IMR-90 (cell line): ENCODE measurements around the gene CCDC146. TPM values are rescaled to one million over a fixed set of nuclear protein-coding genes. Genes with fewer than 3 reads are reported as not detected.
A peak's percentile ranks its signal among the peaks of the same experiment; 100 is the strongest.

Experiments used
- ATAC-seq: fragments of 200-7000 bp; cut with Tn5 transposase; 2 replicates; pipeline ENCODE4 v1.9.1; 2020; ENCODE audit warnings: low read depth, mild to moderate bottlenecking, moderate library complexity
- BruUV-seq: library from RNA; stranded (reverse); fragments of 400-500 nt; replicated peaks from 2 replicates; lab custom pipeline; 2021; lab: Mats Ljungman, UMichigan
- CTCF ChIA-PET: fragments of 300-600 bp; formaldehyde crosslinking; extraction: SDS; loops from one replicate; lab custom pipeline; 2021; ENCODE audit warnings: antibody characterized with exemption; lab: Yijun Ruan, JAX
- POLR2A ChIA-PET: fragments of 300-600 bp; sonication (Branson Sonifier 250); formaldehyde crosslinking; loops from one replicate; lab custom pipeline; 2022; ENCODE audit warnings: antibody characterized with exemption; ENCODE audit not compliant: unreplicated experiment; lab: Charles Lee
- DNase-seq: peaks from one replicate; pipeline ENCODE4 v3.0.0; 2013
- H2AFZ ChIP-seq: replicated peaks from 2 replicates; pipeline ENCODE3; 2013; ENCODE audit warnings: low read length, mild to moderate bottlenecking; ENCODE audit not compliant: poor library complexity
- H2AK5ac ChIP-seq: 2 replicates; pipeline ENCODE4 v1.6.1; 2013; ENCODE audit warnings: low read depth, low read length, inconsistent platforms
- H2AK9ac ChIP-seq: replicated peaks from 2 replicates; pipeline ENCODE3; 2013; ENCODE audit warnings: mild to moderate bottlenecking, low read depth, low read length, moderate library complexity; ENCODE audit not compliant: poor library complexity
- H2BK120ac ChIP-seq: 2 replicates; pipeline ENCODE4 v1.6.1; 2013; ENCODE audit warnings: low read depth, low read length, inconsistent platforms
- H2BK15ac ChIP-seq: 3 replicates; pipeline ENCODE4 v1.6.1; 2013; ENCODE audit warnings: low read depth, low read length, inconsistent platforms
- H2BK20ac ChIP-seq: 2 replicates; pipeline ENCODE4 v1.6.1; 2013; ENCODE audit warnings: low read depth, mild to moderate bottlenecking, inconsistent platforms, low read length, moderate library complexity
- H2BK5ac ChIP-seq: 2 replicates; pipeline ENCODE4 v1.6.1; 2013; ENCODE audit warnings: mild to moderate bottlenecking, low read depth, low read length, inconsistent platforms; ENCODE audit not compliant: poor library complexity, severe bottlenecking
- H3K14ac ChIP-seq: replicated peaks from 2 replicates; pipeline ENCODE4 v1.6.1; 2013; ENCODE audit warnings: low read depth, low read length, inconsistent platforms
- H3K18ac ChIP-seq: 2 replicates; pipeline ENCODE4 v1.6.1; 2013; ENCODE audit warnings: low read depth, low read length, control low read depth
- H3K23ac ChIP-seq: 2 replicates; pipeline ENCODE4 v1.6.1; 2013; ENCODE audit warnings: low read depth, low read length, inconsistent platforms
- H3K27ac ChIP-seq: 2 replicates; pipeline ENCODE4 v1.5.1; 2013; ENCODE audit warnings: mild to moderate bottlenecking, control low read depth, low read length; ENCODE audit not compliant: insufficient read depth
- H3K27me3 ChIP-seq: 2 replicates; pipeline ENCODE4 v1.6.1; 2013; ENCODE audit warnings: low read length; ENCODE audit not compliant: control insufficient read depth, insufficient read depth
- H3K36me3 ChIP-seq: 2 replicates; pipeline ENCODE4 v1.6.1; 2013; ENCODE audit warnings: low read length, mixed read lengths; ENCODE audit not compliant: control insufficient read depth, insufficient read depth
- H3K4ac ChIP-seq: 2 replicates; pipeline ENCODE4 v1.6.1; 2013; ENCODE audit warnings: low read depth, low read length, inconsistent platforms
- H3K4me1 ChIP-seq: 2 replicates; pipeline ENCODE4 v1.6.1; 2013; ENCODE audit warnings: low read length, mixed read lengths; ENCODE audit not compliant: control insufficient read depth, insufficient read depth
- H3K4me2 ChIP-seq: 2 replicates; pipeline ENCODE4 v1.6.1; 2013; ENCODE audit warnings: low read depth, mild to moderate bottlenecking, control low read depth, low read length, moderate library complexity
- H3K4me3 ChIP-seq: 2 replicates; pipeline ENCODE4 v1.5.1; 2013; ENCODE audit warnings: low read depth, mild to moderate bottlenecking, control low read depth, low read length, moderate library complexity; ENCODE audit not compliant: insufficient read depth
- H3K56ac ChIP-seq: 2 replicates; pipeline ENCODE4 v1.6.1; 2013; ENCODE audit warnings: low read length, inconsistent platforms; ENCODE audit not compliant: insufficient read depth; ENCODE audit errors: extremely low read depth
- H3K79me1 ChIP-seq, 2 experiments: 2 replicates each; pipeline ENCODE4 v1.6.1; 2013; ENCODE audit warnings: low read length in 2 of 2, inconsistent platforms in 1 of 2, low read depth in 1 of 2
- H3K9ac ChIP-seq: 2 replicates; pipeline ENCODE4 v1.6.1; 2013; ENCODE audit warnings: low read depth, low read length, control low read depth
- H3K9me1 ChIP-seq: 2 replicates; pipeline ENCODE4 v1.6.1; 2013; ENCODE audit warnings: low read length, inconsistent platforms; ENCODE audit not compliant: insufficient read depth
- H3K9me3 ChIP-seq: 2 replicates; pipeline ENCODE4 v1.6.1; 2013; ENCODE audit warnings: low read length; ENCODE audit not compliant: control insufficient read depth, insufficient read depth
- H4K20me1 ChIP-seq: 2 replicates; pipeline ENCODE4 v1.6.1; 2013; ENCODE audit warnings: low read length, inconsistent platforms; ENCODE audit not compliant: insufficient read depth
- H4K5ac ChIP-seq: 2 replicates; pipeline ENCODE4 v1.6.1; 2013; ENCODE audit warnings: mild to moderate bottlenecking, low read depth, low read length, control low read depth
- H4K8ac ChIP-seq, 2 experiments: 2 replicates each; pipeline ENCODE4 v1.6.1; 2013; ENCODE audit warnings: low read depth in 2 of 2, low read length in 2 of 2, control low read depth in 1 of 2, inconsistent platforms in 1 of 2
- H4K91ac ChIP-seq: 2 replicates; pipeline ENCODE4 v1.6.1; 2013; ENCODE audit warnings: low read depth, low read length, inconsistent platforms; ENCODE audit not compliant: insufficient read depth
- CEBPB ChIP-seq: IDR thresholded peaks from 2 replicates; pipeline ENCODE4 v1.6.1; 2012; ENCODE audit warnings: low read depth, low read length, improper control_type of control experiment
- CHD1 ChIP-seq: IDR thresholded peaks from 2 replicates; pipeline ENCODE4 v1.6.1; 2012; ENCODE audit warnings: low read depth, low read length, improper control_type of control experiment
- ELK1 ChIP-seq: fragments of 150-350 bp; IDR thresholded peaks from 2 replicates; pipeline ENCODE4 v1.6.1; 2016; ENCODE audit warnings: low read depth, mild to moderate bottlenecking, low read length, moderate library complexity, borderline replicate concordance
- FOS ChIP-seq: fragments of 150-350 bp; IDR thresholded peaks from 2 replicates; pipeline ENCODE4 v1.6.1; 2016; ENCODE audit warnings: low read depth, low read length
- MAFK ChIP-seq: IDR thresholded peaks from 2 replicates; pipeline ENCODE4 v1.6.1; 2012; ENCODE audit warnings: low read depth, low read length, improper control_type of control experiment
- MAZ ChIP-seq: IDR thresholded peaks from 2 replicates; pipeline ENCODE4 v1.6.1; 2012; ENCODE audit warnings: low read depth, mild to moderate bottlenecking, low read length, improper control_type of control experiment, moderate library complexity, borderline replicate concordance
- MXI1 ChIP-seq: IDR thresholded peaks from 2 replicates; pipeline ENCODE4 v1.6.1; 2012; ENCODE audit warnings: low read depth, mild to moderate bottlenecking, low read length, moderate library complexity, borderline replicate concordance
- NFE2L2 ChIP-seq: fragments of 150-350 bp; IDR thresholded peaks from 2 replicates; pipeline ENCODE4 v1.6.1; 2016; ENCODE audit warnings: low read depth, mild to moderate bottlenecking, low read length
- RAD21 ChIP-seq: IDR thresholded peaks from 2 replicates; pipeline ENCODE4 v1.6.1; 2012; ENCODE audit warnings: low read length, improper control_type of control experiment
- RCOR1 ChIP-seq: IDR thresholded peaks from 2 replicates; pipeline ENCODE4 v1.6.1; 2012; ENCODE audit warnings: mild to moderate bottlenecking, low read length, improper control_type of control experiment; ENCODE audit not compliant: insufficient replicate concordance
- SMC3 ChIP-seq: fragments of 150-350 bp; IDR thresholded peaks from 2 replicates; pipeline ENCODE4 v1.6.1; 2016; ENCODE audit warnings: low read depth, mild to moderate bottlenecking, antibody characterized with exemption, low read length, moderate library complexity
- WGBS, 2 experiments: methylation state at CpG; one replicate each; pipeline versions ENCODE4 v1.1.5 to v1.1.7; 2013; ENCODE audit warnings: missing lambda C conversion rate in 2 of 2; ENCODE audit not compliant: insufficient read length in 1 of 2; ENCODE audit errors: extremely low coverage in 2 of 2; 5-methylcytosine and 5-hydroxymethylcytosine counted together
- dilution Hi-C: fragments of 300-500 bp; cut with HindIII; formaldehyde crosslinking; loops from one replicate; pipeline ENCODE4 v1.14.3; 2018; ENCODE audit warnings: low sequenced_read_pairs; ENCODE audit not compliant: unreplicated experiment
- in situ Hi-C: fragments of 300-500 bp; cut with MboI; formaldehyde crosslinking; loops from 3 replicates; pipeline ENCODE4 v1.14.3; 2019; ENCODE audit warnings: low sequenced_read_pairs, inconsistent platforms, mixed read lengths
- intact Hi-C: fragments of 100-400 bp; cut with micrococcal nuclease; formaldehyde crosslinking; loops from 2 replicates; pipeline ENCODE4 v1.10.0; 2022
- polyA plus RNA-seq, 3 experiments: library from polyadenylated mRNA; depleted of rRNA; stranded (reverse); fragments of >200 nt; gene quantifications; 2 replicates each; pipeline ENCODE4 v1.2.3, GENCODE V29; 2012; ENCODE audit warnings: low replicate concordance in 1 of 3
- total RNA-seq: library from RNA; depleted of rRNA; stranded (reverse); fragments of >200 nt; gene quantifications from 2 replicates; pipeline ENCODE4 v1.2.3, GENCODE V29; 2012
- TF ChIP-seq, protein P1 (sequence below): conservative IDR thresholded peaks from 2 replicates; pipeline ENCODE4 v1.5.1; 2012; ENCODE audit warnings: mild to moderate bottlenecking, low read depth, low read length, improper control_type of control experiment

The CCDC146 gene
- total and polyA plus RNA-seq, 2 of the 4 experiments (the other 2 are of a cell fraction): 0.54 to 1.7 TPM

- peak; percentile 11 for DNase-seq
Observed at GRCh38 chr7:77269360-77270093, 147.1 kb downstream of the CCDC146 start.

More at GRCh38 chr7:77269360-77270093, 147.1 kb downstream of the CCDC146 start:
- no peak overlapping the region for H2AFZ ChIP-seq
- H3K56ac ChIP-seq: no peak overlapping the region
- H2BK20ac ChIP-seq: peak overlapping the region; percentile 6; the same call in 1 of the 2 replicates
- peak; percentile 58 for ATAC-seq
- H3K36me3 ChIP-seq: no peaks in the 10 kb centered on the region
- dilution Hi-C loops (no loop called here), intact Hi-C loops (no loop called here), in situ Hi-C loops (no loop called here)
- H3K4me2 ChIP-seq: 0 out of 2 replicates have a peak overlapping the region, but pooled peaks have one; percentile 2
- H3K4ac ChIP-seq: peak overlapping the region; percentile 72
- no peak overlapping the region; the same call in 1 of the 2 replicates for H3K23ac ChIP-seq
- H3K18ac ChIP-seq: peak overlapping the region; percentile 42; the same call in 1 of the 2 replicates
- H3K27ac ChIP-seq: peak overlapping the region; percentile 59; the same call in 1 of the 2 replicates
- no peaks in the 10 kb centered on the region for H3K27me3 ChIP-seq
- H3K9me1 ChIP-seq: no peaks in the 10 kb centered on the region
- no peaks in the 10 kb centered on the region for H3K79me1 ChIP-seq
- H4K20me1 ChIP-seq: no peaks in the 10 kb centered on the region
- H2BK5ac ChIP-seq: peak overlapping the region; percentile 83
- TF ChIP-seq CEBPB: no peak
- TF ChIP-seq CHD1: no peak
- no peak for TF ChIP-seq MAZ
- no peak for TF ChIP-seq RAD21
- no peak for TF ChIP-seq ELK1
- TF ChIP-seq MXI1: no peak
- no peak for TF ChIP-seq FOS
- no peak for TF ChIP-seq SMC3
- TF ChIP-seq, protein P1, sequence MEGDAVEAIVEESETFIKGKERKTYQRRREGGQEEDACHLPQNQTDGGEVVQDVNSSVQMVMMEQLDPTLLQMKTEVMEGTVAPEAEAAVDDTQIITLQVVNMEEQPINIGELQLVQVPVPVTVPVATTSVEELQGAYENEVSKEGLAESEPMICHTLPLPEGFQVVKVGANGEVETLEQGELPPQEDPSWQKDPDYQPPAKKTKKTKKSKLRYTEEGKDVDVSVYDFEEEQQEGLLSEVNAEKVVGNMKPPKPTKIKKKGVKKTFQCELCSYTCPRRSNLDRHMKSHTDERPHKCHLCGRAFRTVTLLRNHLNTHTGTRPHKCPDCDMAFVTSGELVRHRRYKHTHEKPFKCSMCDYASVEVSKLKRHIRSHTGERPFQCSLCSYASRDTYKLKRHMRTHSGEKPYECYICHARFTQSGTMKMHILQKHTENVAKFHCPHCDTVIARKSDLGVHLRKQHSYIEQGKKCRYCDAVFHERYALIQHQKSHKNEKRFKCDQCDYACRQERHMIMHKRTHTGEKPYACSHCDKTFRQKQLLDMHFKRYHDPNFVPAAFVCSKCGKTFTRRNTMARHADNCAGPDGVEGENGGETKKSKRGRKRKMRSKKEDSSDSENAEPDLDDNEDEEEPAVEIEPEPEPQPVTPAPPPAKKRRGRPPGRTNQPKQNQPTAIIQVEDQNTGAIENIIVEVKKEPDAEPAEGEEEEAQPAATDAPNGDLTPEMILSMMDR: no peak
- no peak for TF ChIP-seq RCOR1
- no peak for TF ChIP-seq MAFK
- no peak for TF ChIP-seq NFE2L2
- H2BK120ac ChIP-seq: peak overlapping the region; percentile 80
- no peaks in the 10 kb centered on the region for H3K9me3 ChIP-seq
- ChIA-PET CTCF (interaction anchor here (1.1 to 1.2 kb wide), 2 partner anchors 12 to 23 kb away, joined by 3 to 4 read pairs; no protein-coding TSS in a partner anchor), POLR2A (interaction anchor here (0.5 kb wide), 1 partner anchor 411 kb away, joined by 5 read pairs; no protein-coding TSS in a partner anchor)
- H4K91ac ChIP-seq: peak overlapping the region; percentile 19; the same call in 1 of the 2 replicates
- 0 out of 3 replicates have a peak overlapping the region, but pooled peaks have one; percentile 12 for H2BK15ac ChIP-seq
- peak overlapping the region; percentile 43; the same call in 1 of the 2 replicates for H3K9ac ChIP-seq
- H4K5ac ChIP-seq: peak overlapping the region; percentile 30
- no CpG with 5 or more reads among the region's 4 CpGs for WGBS, 2 experiments
- H2AK9ac ChIP-seq: no peak overlapping the region
- H2AK5ac ChIP-seq: peak overlapping the region; percentile 80; the same call in 1 of the 2 replicates
- H3K14ac ChIP-seq: peak overlapping the region; percentile 5
- peaks cover 19% of the 10 kb centered on the region for H3K4me1 ChIP-seq
- no TSS peak for BruUV-seq
- no peak overlapping the region for H3K4me3 ChIP-seq
- peak overlapping the region in 1 of 2 experiments; percentile 50; a peak in 1 of 4 replicates for H4K8ac ChIP-seq
